A549 (cell line): ENCODE data around the gene ADIRF. TPM values are rescaled to one million over a fixed set of nuclear protein-coding genes. Genes with fewer than 3 reads are reported as not detected.

Source experiments
- ATAC-seq, 2 experiments: fragments of 200-7000 bp in 1 of 2; fragments of >200 bp in 1 of 2; cut with Nextera tagmentation in 1 of 2; cut with Tn5 transposase in 1 of 2; 3 replicates each; pipeline versions ENCODE4 v1.8.0 to v1.9.1; 2018 to 2020; ENCODE audit warnings: mild to moderate bottlenecking in 1 of 2, moderate library complexity in 1 of 2
- CTCF ChIA-PET: fragments of 300-600 bp; sonication (Branson Sonifier 250); formaldehyde crosslinking; extraction: SDS; loops from one replicate; lab custom pipeline; 2021; ENCODE audit warnings: antibody characterized with exemption, inconsistent platforms; lab: Yijun Ruan, JAX
- POLR2A ChIA-PET: fragments of 350-600 bp; formaldehyde crosslinking; extraction: SDS; loops from one replicate; lab custom pipeline; 2021; ENCODE audit warnings: antibody characterized with exemption, inconsistent platforms; lab: Yijun Ruan, JAX
- DNase-seq, 2 experiments: peaks; one replicate each; pipeline versions ENCODE4 v3.0.0 to v3.0.0-alpha.2; 2011 to 2016; ENCODE audit warnings: low read depth in 1 of 2, low spot score in 1 of 2
- FAIRE-seq: peaks from 2 replicates; lab custom pipeline; 2011; peaks lifted over from hg19 to GRCh38; lab: Jason Lieb, UNC
- H3K27ac ChIP-seq, 2 experiments: fragments of >200 bp; sonication (Bioruptor Twin); formaldehyde crosslinking; 3 replicates each; pipeline ENCODE4 v1.5.1; 2016 to 2017
- H3K4me1 ChIP-seq: fragments of >200 bp; sonication (Bioruptor Twin); formaldehyde crosslinking; 3 replicates; pipeline ENCODE4 v1.6.1; 2016
- H3K4me2 ChIP-seq: fragments of >200 bp; sonication (Bioruptor Twin); formaldehyde crosslinking; 3 replicates; pipeline ENCODE4 v1.6.1; 2016
- H3K4me3 ChIP-seq: fragments of >200 bp; sonication (Bioruptor Twin); formaldehyde crosslinking; 3 replicates; pipeline ENCODE4 v1.5.1; 2016
- H3K9me3 ChIP-seq: fragments of >200 bp; sonication (Bioruptor Twin); formaldehyde crosslinking; 3 replicates; pipeline ENCODE4 v1.6.1; 2016
- CHD4 ChIP-seq: fragments of 200-600 bp; sonication (generic); IDR thresholded peaks from 2 replicates; pipeline ENCODE4 v1.6.1; 2016; ENCODE audit warnings: antibody characterized with exemption, mild to moderate bottlenecking, borderline replicate concordance
- EP300 ChIP-seq, 2 experiments: fragments of >200 bp; sonication (Bioruptor Twin); formaldehyde crosslinking; IDR thresholded peaks; 2 replicates in 1 of 2; 3 replicates in 1 of 2; pipeline ENCODE4 v1.6.1; 2016 to 2017
- ESRRA ChIP-seq: fragments of 150-350 bp; IDR thresholded peaks from 2 replicates; pipeline ENCODE4 v1.6.1; 2014; ENCODE audit warnings: mild to moderate bottlenecking, low read length, borderline replicate concordance
- FOSB ChIP-seq: fragments of 250-450 bp; sonication (Bioruptor Pico); IDR thresholded peaks from 2 replicates; pipeline ENCODE4 v1.5.0; 2020; ENCODE audit warnings: mild to moderate bottlenecking, moderate library complexity
- GATA3 ChIP-seq: IDR thresholded peaks from 2 replicates; pipeline ENCODE4 v1.6.1; 2012; ENCODE audit warnings: borderline replicate concordance
- JUN ChIP-seq, 2 experiments: fragments of >200 bp; sonication (Bioruptor Twin); formaldehyde crosslinking; IDR thresholded peaks; 2 replicates in 1 of 2; 3 replicates in 1 of 2; pipeline ENCODE4 v1.6.1; 2016 to 2017
- MAFK ChIP-seq: fragments of 450-650 bp; IDR thresholded peaks from 2 replicates; pipeline ENCODE4 v1.6.1; 2014; ENCODE audit not compliant: partially characterized antibody
- NFE2L2 ChIP-seq: fragments of 150-350 bp; conservative IDR thresholded peaks from 2 replicates; pipeline ENCODE4 v1.6.1; 2014; ENCODE audit warnings: low read length
- NR3C1 ChIP-seq: fragments of >200 bp; sonication (Bioruptor Twin); formaldehyde crosslinking; IDR thresholded peaks from 3 replicates; pipeline ENCODE4 v1.6.1; 2017
- POLR2A ChIP-seq: IDR thresholded peaks from 2 replicates; pipeline ENCODE4 v1.6.1; 2012; ENCODE audit warnings: mild to moderate bottlenecking, low read length
- TP53 ChIP-seq: fragments of 250-450 bp; sonication (Bioruptor Pico); IDR thresholded peaks from 2 replicates; pipeline ENCODE4 v1.5.0; 2021; ENCODE audit warnings: mild to moderate bottlenecking, moderate library complexity
- ZFP36 ChIP-seq: fragments of 450-650 bp; IDR thresholded peaks from 2 replicates; pipeline ENCODE4 v1.6.1; 2014; ENCODE audit warnings: borderline replicate concordance; ENCODE audit not compliant: partially characterized antibody
- ZSCAN20 ChIP-seq: fragments of 250-450 bp; sonication (Bioruptor Pico); IDR thresholded peaks from 2 replicates; pipeline ENCODE4 v1.8.0; 2022; ENCODE audit warnings: mild to moderate bottlenecking, moderate library complexity
- WGBS: methylation state at CpG from one replicate; pipeline ENCODE4 v1.1.6; 2017; ENCODE audit errors: missing lambda C conversion rate; 5-methylcytosine and 5-hydroxymethylcytosine counted together
- polyA plus RNA-seq, 4 experiments: library from polyadenylated mRNA; depleted of rRNA in 3 of 4; stranded (reverse); fragments of >200 nt; fragmentation: RNase III in 1 of 4; extraction: RNeasy Plus Mini Kit Qiagen cat#74134 plus additional on column Dnase treatment in 1 of 4; gene quantifications; 2 replicates in 3 of 4; 3 replicates in 1 of 4; pipeline ENCODE4 v1.2.3, GENCODE V29; 2011 to 2017
- TF ChIP-seq, protein P1 (sequence below): fragments of 450-650 bp; IDR thresholded peaks from 2 replicates; pipeline ENCODE4 v1.6.1; 2014; ENCODE audit warnings: antibody characterized with exemption
- TF ChIP-seq, protein P2 (sequence below): fragments of >200 bp; sonication (Bioruptor Twin); formaldehyde crosslinking; IDR thresholded peaks from 3 replicates; pipeline ENCODE4 v1.6.1; 2016
- TF ChIP-seq, protein P3 (sequence below): fragments of >200 bp; sonication (Bioruptor Twin); formaldehyde crosslinking; IDR thresholded peaks from 3 replicates; pipeline ENCODE4 v1.5.1; 2016
- TF ChIP-seq, protein P4 (sequence below): fragments of >200 bp; sonication (Bioruptor Twin); formaldehyde crosslinking; IDR thresholded peaks from 2 replicates; pipeline ENCODE4 v1.6.1; 2016

The ADIRF gene
- polyA plus RNA-seq, 2 of the 4 experiments (the other 2 are of a cell fraction), result not detected

DNA sequence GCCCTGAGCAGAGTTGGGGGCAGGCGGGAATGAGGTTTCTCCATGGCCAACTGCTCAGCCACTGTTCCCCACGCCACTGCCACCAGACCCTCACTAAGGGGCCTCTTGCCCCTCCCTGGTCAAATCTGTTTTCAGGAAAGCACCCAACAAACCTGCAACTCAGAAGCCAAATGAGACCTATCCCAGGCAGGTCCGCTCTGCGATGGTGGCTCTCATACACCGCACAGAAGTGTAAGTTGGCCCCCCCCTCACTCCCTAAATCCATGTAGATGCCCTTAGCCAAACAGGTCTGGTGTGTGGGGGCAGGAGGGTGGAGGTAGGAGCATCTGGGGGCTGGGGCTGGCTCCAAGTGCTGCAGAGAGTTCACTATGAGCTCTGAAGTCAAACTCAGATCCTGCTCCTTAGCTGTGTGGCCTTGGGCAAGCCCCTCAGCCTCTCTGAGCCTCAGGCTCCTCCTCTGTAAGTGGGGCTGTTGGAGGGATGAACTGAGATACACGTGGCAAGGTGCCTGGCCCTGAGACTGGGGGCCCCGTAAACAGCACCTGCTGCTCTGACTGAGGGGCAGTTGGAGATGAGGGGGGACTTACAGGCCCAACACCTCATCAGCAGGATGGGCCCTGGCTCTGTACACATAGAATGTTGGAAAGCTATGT, 12.0 kb upstream of the ADIRF start:
- Histone ChIP-seq H3K4me2 (no peak overlapping the region), H3K9me3 (no peaks in the 10 kb centered on the region), H3K27ac (peak overlapping the region in 1 of 2 experiments; percentile 89; a peak in 1 of 6 replicates), H3K4me3 (no peak overlapping the region), H3K4me1 (peaks cover 52% of the 10 kb centered on the region)
- CTCF ChIA-PET, result interaction anchor here (0.9 to 5.6 kb wide), 5 partner anchors 9 to 20 kb away, joined by 3 to 42 read pairs (median 14); partner anchors contain the start of gene ADIRF
- WGBS, result 84% methylated on average over 6 of the region's 7 CpGs
- POLR2A ChIA-PET, result interaction anchor here (1.8 kb wide), 1 partner anchor 15 kb away, joined by 5 read pairs; no protein-coding TSS in a partner anchor
- ATAC-seq (no peak), DNase-seq (no peak), FAIRE-seq (no peak)
- peak; percentile 17 for TF ChIP-seq ZFP36
- TF ChIP-seq CHD4, result no peak
- no peak for TF ChIP-seq NFE2L2

DNA sequence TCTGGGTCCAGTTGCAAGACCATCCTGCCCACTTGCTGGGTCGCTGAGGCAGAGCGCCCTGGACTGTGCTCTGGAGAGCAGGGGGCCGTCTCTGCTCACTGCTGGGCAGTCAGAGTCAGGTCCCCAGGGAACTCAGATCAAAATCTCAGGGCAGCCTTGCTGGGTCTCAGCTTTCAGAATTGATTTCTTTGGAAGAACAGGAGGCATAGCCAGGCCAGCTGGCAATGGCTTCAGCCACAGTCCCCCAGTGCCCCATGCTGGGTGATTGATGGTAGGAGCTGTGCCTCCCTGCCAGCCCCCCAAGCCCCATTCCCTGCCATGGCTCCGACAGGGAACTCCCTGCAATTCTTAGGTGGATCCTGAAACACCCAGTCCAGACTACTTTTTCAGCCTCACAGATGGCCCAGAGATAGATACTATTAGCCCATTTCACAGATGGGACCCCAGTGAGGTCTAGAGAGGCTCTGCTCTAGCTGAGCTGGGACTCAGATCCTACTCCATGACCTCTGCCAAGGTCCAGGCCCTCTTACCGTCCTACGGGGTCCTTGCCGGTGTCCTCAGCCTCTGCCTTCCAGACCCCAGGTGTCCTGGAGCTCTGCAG, 11.3 kb upstream of the ADIRF start:
- TF ChIP-seq EP300 (IDR thresholded peaks at IDR 0.05) (no peak), GATA3 (no peak), JUN (IDR thresholded peaks at IDR 0.05) (no peak), ZSCAN20 (CRISPR knock-in tag) (no peak), NFE2L2 (no peak), POLR2A (no peak), FOSB (CRISPR knock-in tag) (no peak), TP53 (CRISPR knock-in tag) (no peak), NR3C1 (no peak), MAFK (no peak), ESRRA (no peak), CHD4 (no peak)
- TF ChIP-seq, protein P1, sequence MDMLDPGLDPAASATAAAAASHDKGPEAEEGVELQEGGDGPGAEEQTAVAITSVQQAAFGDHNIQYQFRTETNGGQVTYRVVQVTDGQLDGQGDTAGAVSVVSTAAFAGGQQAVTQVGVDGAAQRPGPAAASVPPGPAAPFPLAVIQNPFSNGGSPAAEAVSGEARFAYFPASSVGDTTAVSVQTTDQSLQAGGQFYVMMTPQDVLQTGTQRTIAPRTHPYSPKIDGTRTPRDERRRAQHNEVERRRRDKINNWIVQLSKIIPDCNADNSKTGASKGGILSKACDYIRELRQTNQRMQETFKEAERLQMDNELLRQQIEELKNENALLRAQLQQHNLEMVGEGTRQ, result no peak
- TF ChIP-seq, protein P2, sequence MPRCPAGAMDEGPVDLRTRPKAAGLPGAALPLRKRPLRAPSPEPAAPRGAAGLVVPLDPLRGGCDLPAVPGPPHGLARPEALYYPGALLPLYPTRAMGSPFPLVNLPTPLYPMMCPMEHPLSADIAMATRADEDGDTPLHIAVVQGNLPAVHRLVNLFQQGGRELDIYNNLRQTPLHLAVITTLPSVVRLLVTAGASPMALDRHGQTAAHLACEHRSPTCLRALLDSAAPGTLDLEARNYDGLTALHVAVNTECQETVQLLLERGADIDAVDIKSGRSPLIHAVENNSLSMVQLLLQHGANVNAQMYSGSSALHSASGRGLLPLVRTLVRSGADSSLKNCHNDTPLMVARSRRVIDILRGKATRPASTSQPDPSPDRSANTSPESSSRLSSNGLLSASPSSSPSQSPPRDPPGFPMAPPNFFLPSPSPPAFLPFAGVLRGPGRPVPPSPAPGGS, result no peak
- TF ChIP-seq, protein P3, sequence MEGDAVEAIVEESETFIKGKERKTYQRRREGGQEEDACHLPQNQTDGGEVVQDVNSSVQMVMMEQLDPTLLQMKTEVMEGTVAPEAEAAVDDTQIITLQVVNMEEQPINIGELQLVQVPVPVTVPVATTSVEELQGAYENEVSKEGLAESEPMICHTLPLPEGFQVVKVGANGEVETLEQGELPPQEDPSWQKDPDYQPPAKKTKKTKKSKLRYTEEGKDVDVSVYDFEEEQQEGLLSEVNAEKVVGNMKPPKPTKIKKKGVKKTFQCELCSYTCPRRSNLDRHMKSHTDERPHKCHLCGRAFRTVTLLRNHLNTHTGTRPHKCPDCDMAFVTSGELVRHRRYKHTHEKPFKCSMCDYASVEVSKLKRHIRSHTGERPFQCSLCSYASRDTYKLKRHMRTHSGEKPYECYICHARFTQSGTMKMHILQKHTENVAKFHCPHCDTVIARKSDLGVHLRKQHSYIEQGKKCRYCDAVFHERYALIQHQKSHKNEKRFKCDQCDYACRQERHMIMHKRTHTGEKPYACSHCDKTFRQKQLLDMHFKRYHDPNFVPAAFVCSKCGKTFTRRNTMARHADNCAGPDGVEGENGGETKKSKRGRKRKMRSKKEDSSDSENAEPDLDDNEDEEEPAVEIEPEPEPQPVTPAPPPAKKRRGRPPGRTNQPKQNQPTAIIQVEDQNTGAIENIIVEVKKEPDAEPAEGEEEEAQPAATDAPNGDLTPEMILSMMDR, result no peak
- TF ChIP-seq, protein P4, sequence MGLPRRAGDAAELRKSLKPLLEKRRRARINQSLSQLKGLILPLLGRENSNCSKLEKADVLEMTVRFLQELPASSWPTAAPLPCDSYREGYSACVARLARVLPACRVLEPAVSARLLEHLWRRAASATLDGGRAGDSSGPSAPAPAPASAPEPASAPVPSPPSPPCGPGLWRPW, result no peak
- Histone ChIP-seq H3K9me3 (no peaks in the 10 kb centered on the region), H3K4me3 (no peak overlapping the region), H3K4me1 (peaks cover 56% of the 10 kb centered on the region), H3K4me2 (no peak overlapping the region), H3K27ac (peak overlapping the region in 1 of 2 experiments; percentile 89; a peak in 2 of 6 replicates)
- ChIA-PET CTCF (interaction anchor here (0.6 to 5.6 kb wide), 7 partner anchors 9 to 20 kb away, joined by 3 to 42 read pairs (median 3); partner anchors contain the start of gene ADIRF), POLR2A (interaction anchor here (1.8 kb wide), 1 partner anchor 14 kb away, joined by 5 read pairs; no protein-coding TSS in a partner anchor)
- 100% methylated on average over 4 of the region's 7 CpGs for WGBS
- FAIRE-seq, result no peak
- DNase-seq, result no peak
- no peak for ATAC-seq
